HG02642 (cell line): ENCODE data around the gene RIPPLY2.
"Not testable (repeated sequence)": the region's sequence is repeated elsewhere in the genome, so short reads cannot be mapped to it uniquely, and the experiment has no call there.

Experiments
- ATAC-seq: cut with Tn5 transposase; IDR thresholded peaks from one replicate; pipeline ENCODE4 v1.9.1; 2021; ENCODE audit warnings: mild to moderate bottlenecking; ENCODE audit not compliant: unreplicated experiment, poor library complexity

Gene RIPPLY2

GRCh38 chr6:83853178-83854000, at the start of gene RIPPLY2:
Gene RIPPLY2 (plus strand): TSS chr6:83853360. CDS start chr6:83853417, 57 bp downstream.
- peak; percentile 79 for ATAC-seq

GRCh38 chr6:83803492-83803891, 49.7 kb upstream of the RIPPLY2 start:
- not testable (repeated sequence) for ATAC-seq

GRCh38 chr6:83804886-83805285, 48.3 kb upstream of the RIPPLY2 start:
- ATAC-seq = no peak

- ATAC-seq = no peak
Observed at GRCh38 chr6:83808005-83808404, 45.2 kb upstream of the RIPPLY2 start.

GRCh38 chr6:83808926-83809325, 44.2 kb upstream of the RIPPLY2 start:
- ATAC-seq = no peak

GRCh38 chr6:83812595-83812994, 40.6 kb upstream of the RIPPLY2 start:
- no peak for ATAC-seq

- no peak for ATAC-seq
Observed at GRCh38 chr6:83815631-83816272, 37.4 kb upstream of the RIPPLY2 start.

GRCh38 chr6:83822629-83823169, 30.5 kb upstream of the RIPPLY2 start:
- ATAC-seq = no peak

GRCh38 chr6:83824388-83824801, 28.8 kb upstream of the RIPPLY2 start:
- no peak for ATAC-seq

- no peak for ATAC-seq
Observed at GRCh38 chr6:83824831-83825230, 28.3 kb upstream of the RIPPLY2 start.

- ATAC-seq = no peak
Observed at GRCh38 chr6:83827050-83827449, 26.1 kb upstream of the RIPPLY2 start.

GRCh38 chr6:83838727-83839126, 14.4 kb upstream of the RIPPLY2 start:
- ATAC-seq = no peak

- ATAC-seq = no peak
Observed at GRCh38 chr6:83844170-83844569, 9.0 kb upstream of the RIPPLY2 start.

GRCh38 chr6:83846291-83846690, 6.9 kb upstream of the RIPPLY2 start:
- no peak for ATAC-seq

GRCh38 chr6:83847179-83847578, 6.0 kb upstream of the RIPPLY2 start:
- peak; percentile 71 for ATAC-seq

- ATAC-seq = no peak
Observed at GRCh38 chr6:83849127-83849526, 4.0 kb upstream of the RIPPLY2 start.

- ATAC-seq = no peak
Observed at GRCh38 chr6:83849610-83850009, 3.5 kb upstream of the RIPPLY2 start.

GRCh38 chr6:83852528-83853177, 507 bp upstream of the RIPPLY2 start:
- ATAC-seq = no peak

- ATAC-seq = peak; percentile 18
Observed at GRCh38 chr6:83854001-83854501, 891 bp downstream of the RIPPLY2 start.

GRCh38 chr6:83854766-83855165, 1.6 kb downstream of the RIPPLY2 start:
- no peak for ATAC-seq
